DOHH2 (cell line): Measurements from ENCODE around the gene AP1B1.

Source experiments
- H3F3A ChIP-seq: fragments of 200-600 bp; sonication (generic), shearing (Covaris generic); 2 replicates; pipeline ENCODE4 v1.6.0; 2016; ENCODE audit warnings: antibody characterized with exemption, mild to moderate bottlenecking; ENCODE audit not compliant: control insufficient read depth, insufficient read depth
- H3K27ac ChIP-seq: fragments of 200-600 bp; sonication (generic); 2 replicates; pipeline ENCODE4 v1.5.1; 2014; ENCODE audit warnings: low read depth, mild to moderate bottlenecking, low read length, moderate library complexity
- H3K27me3 ChIP-seq: fragments of 200-600 bp; sonication (generic); 2 replicates; pipeline ENCODE4 v1.6.1; 2014; ENCODE audit warnings: mild to moderate bottlenecking, low read length, mixed read lengths; ENCODE audit not compliant: control insufficient read depth
- H3K36me3 ChIP-seq: fragments of 200-600 bp; sonication (generic); 2 replicates; pipeline ENCODE4 v1.6.1; 2014; ENCODE audit warnings: mild to moderate bottlenecking, low read length, moderate library complexity, mixed read lengths; ENCODE audit not compliant: control insufficient read depth
- H3K4me1 ChIP-seq: fragments of 200-600 bp; sonication (generic); 2 replicates; pipeline ENCODE4 v1.6.1; 2014; ENCODE audit warnings: mild to moderate bottlenecking, low read length, mixed read lengths; ENCODE audit not compliant: control insufficient read depth
- H3K4me2 ChIP-seq: fragments of 200-600 bp; sonication (generic); 2 replicates; pipeline ENCODE4 v1.6.0; 2014; ENCODE audit warnings: mild to moderate bottlenecking, low read length, moderate library complexity
- H3K4me3 ChIP-seq: fragments of 200-600 bp; sonication (generic); 2 replicates; pipeline ENCODE4 v1.5.1; 2014; ENCODE audit warnings: mild to moderate bottlenecking, low read length, mixed read lengths
- H3K79me2 ChIP-seq: fragments of 200-600 bp; sonication (generic); 2 replicates; pipeline ENCODE4 v1.6.1; 2014; ENCODE audit warnings: mild to moderate bottlenecking, low read length, mixed read lengths; ENCODE audit not compliant: control insufficient read depth
- H3K9me2 ChIP-seq: fragments of 200-600 bp; sonication (generic); replicated peaks from 2 replicates; pipeline ENCODE4 v1.6.1; 2014; ENCODE audit warnings: mild to moderate bottlenecking, low read length, mixed read lengths; ENCODE audit not compliant: control insufficient read depth
- H3K9me3 ChIP-seq: fragments of 200-600 bp; sonication (generic); 2 replicates; pipeline ENCODE4 v1.6.1; 2014; ENCODE audit warnings: antibody characterized with exemption, low read length, mixed read lengths; ENCODE audit not compliant: control insufficient read depth, insufficient read depth
- H4K20me1 ChIP-seq: fragments of 200-600 bp; sonication (generic); 2 replicates; pipeline ENCODE4 v1.6.0; 2014; ENCODE audit warnings: low read depth, mild to moderate bottlenecking, antibody characterized with exemption, low read length, moderate library complexity; ENCODE audit not compliant: control insufficient read depth, insufficient read depth
- EZH2phosphoT487 ChIP-seq: fragments of 200-600 bp; sonication (generic); IDR thresholded peaks from 2 replicates; pipeline ENCODE4 v1.6.1; 2017; ENCODE audit warnings: borderline replicate concordance, mild to moderate bottlenecking, antibody characterized with exemption, low read length, moderate library complexity, mixed read lengths
- TF ChIP-seq, protein P1 (sequence below): fragments of 200-600 bp; sonication (generic); IDR thresholded peaks from one replicate; pipeline ENCODE4 v1.5.1; 2014; ENCODE audit warnings: antibody characterized with exemption, mild to moderate bottlenecking, low read depth, low read length; ENCODE audit not compliant: poor library complexity, severe bottlenecking

Gene AP1B1

DNA sequence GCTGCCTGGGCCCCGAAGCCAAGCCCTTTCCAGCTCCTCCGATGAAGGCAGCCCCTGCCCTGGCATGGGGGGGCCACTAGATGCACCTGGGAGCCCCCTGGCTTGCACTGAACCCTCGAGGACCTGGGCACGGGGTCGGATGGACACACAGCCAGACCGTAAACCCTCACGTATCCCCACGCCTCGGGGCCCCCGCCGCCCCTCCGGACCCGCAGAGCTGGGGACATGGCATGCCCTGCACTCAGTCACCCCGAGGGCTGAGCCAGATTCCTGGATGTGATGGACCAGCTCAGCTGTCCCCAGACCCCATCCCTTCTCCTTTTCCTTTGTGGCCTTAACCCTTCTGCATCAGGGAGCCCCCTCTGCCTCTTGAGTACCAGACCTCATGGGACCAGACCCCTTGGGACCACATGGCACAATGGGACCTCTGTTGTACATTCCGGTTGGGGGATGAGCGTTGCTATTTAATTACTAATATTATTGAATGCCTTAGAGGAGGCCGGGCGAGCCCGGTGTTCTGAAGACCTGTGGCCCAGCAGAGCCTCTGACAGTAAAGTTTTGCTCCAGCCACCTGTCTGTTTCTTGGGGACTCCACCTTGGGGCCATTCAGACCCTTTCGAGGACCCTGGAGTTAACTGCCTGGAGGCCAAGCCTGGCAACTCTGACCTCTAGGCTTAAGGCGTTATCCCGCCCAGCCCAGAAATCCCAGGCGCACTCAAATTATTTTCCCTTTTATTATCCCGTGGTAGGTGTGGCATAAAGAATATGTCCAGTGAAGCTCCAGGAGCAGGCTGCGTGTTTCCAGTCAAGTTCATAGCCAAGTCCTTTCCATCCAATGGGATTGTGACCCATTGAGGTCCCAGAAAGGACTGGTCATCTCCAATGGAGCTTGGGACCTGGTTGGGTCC lies 75.9 kb downstream of the AP1B1 start:
- H4K20me1 ChIP-seq, result peaks cover 3% of the 10 kb centered on the region; the same call in 1 of the 2 replicates
- H3K9me3 ChIP-seq, result no peaks in the 10 kb centered on the region
- H3K9me2 ChIP-seq, result no peaks in the 10 kb centered on the region
- H3K4me1 ChIP-seq, result 0 out of 2 replicates have a peak, but pooled peaks cover 2% of the 10 kb centered on the region
- H3K27ac ChIP-seq, result no peak overlapping the region
- H3K27me3 ChIP-seq, result peaks cover 16% of the 10 kb centered on the region
- H3K4me2 ChIP-seq, result no peak overlapping the region
- H3K4me3 ChIP-seq, result no peak overlapping the region
- H3F3A ChIP-seq, result 0 out of 2 replicates have a peak, but pooled peaks cover 4% of the 10 kb centered on the region
- no peak for TF ChIP-seq EZH2phosphoT487
- TF ChIP-seq, protein P1, sequence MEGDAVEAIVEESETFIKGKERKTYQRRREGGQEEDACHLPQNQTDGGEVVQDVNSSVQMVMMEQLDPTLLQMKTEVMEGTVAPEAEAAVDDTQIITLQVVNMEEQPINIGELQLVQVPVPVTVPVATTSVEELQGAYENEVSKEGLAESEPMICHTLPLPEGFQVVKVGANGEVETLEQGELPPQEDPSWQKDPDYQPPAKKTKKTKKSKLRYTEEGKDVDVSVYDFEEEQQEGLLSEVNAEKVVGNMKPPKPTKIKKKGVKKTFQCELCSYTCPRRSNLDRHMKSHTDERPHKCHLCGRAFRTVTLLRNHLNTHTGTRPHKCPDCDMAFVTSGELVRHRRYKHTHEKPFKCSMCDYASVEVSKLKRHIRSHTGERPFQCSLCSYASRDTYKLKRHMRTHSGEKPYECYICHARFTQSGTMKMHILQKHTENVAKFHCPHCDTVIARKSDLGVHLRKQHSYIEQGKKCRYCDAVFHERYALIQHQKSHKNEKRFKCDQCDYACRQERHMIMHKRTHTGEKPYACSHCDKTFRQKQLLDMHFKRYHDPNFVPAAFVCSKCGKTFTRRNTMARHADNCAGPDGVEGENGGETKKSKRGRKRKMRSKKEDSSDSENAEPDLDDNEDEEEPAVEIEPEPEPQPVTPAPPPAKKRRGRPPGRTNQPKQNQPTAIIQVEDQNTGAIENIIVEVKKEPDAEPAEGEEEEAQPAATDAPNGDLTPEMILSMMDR, result no peak
- no peaks in the 10 kb centered on the region for H3K36me3 ChIP-seq
- no peaks in the 10 kb centered on the region for H3K79me2 ChIP-seq

DNA sequence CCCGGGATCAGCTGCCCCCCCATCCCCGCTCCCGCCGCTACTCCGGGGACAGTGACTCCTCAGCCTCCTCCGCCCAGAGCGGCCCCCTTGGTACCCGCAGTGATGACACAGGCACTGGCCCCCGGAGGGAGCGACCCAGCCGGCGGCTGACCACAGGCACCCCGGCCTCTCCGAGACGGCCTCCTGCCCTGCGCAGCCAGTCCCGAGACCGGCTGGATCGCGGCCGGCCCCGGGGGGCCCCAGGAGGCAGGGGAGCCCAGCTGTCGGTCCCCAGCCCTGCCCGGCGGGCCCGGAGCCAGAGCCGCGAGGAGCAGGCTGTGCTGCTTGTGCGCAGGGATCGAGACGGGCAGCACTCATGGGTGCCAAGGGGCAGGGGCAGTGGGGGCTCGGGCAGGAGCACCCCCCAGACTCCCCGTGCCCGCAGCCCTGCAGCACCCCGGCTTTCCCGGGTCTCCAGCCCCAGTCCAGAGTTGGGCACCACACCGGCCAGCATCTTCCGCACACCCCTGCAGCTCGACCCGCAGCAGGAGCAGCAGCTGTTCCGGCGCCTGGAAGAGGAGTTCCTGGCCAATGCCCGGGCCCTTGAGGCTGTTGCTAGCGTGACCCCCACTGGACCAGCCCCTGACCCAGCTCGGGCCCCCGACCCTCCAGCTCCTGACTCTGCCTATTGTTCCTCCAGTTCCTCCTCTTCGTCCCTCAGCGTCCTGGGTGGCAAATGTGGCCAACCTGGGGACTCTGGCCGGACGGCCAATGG lies 76.7 kb downstream of the AP1B1 start:
- no peaks in the 10 kb centered on the region for H3K36me3 ChIP-seq
- no peak overlapping the region for H3K4me3 ChIP-seq
- no peak overlapping the region for H3K27ac ChIP-seq
- H4K20me1 ChIP-seq, result peaks cover 3% of the 10 kb centered on the region; the same call in 1 of the 2 replicates
- no peak overlapping the region for H3K4me2 ChIP-seq
- 0 out of 2 replicates have a peak, but pooled peaks cover 4% of the 10 kb centered on the region for H3F3A ChIP-seq
- H3K9me2 ChIP-seq, result no peaks in the 10 kb centered on the region
- no peaks in the 10 kb centered on the region for H3K79me2 ChIP-seq
- peaks cover 4% of the 10 kb centered on the region for H3K4me1 ChIP-seq
- peaks cover 17% of the 10 kb centered on the region for H3K27me3 ChIP-seq
- no peaks in the 10 kb centered on the region for H3K9me3 ChIP-seq
- TF ChIP-seq, protein P1, result no peak
- TF ChIP-seq EZH2phosphoT487, result no peak

DNA sequence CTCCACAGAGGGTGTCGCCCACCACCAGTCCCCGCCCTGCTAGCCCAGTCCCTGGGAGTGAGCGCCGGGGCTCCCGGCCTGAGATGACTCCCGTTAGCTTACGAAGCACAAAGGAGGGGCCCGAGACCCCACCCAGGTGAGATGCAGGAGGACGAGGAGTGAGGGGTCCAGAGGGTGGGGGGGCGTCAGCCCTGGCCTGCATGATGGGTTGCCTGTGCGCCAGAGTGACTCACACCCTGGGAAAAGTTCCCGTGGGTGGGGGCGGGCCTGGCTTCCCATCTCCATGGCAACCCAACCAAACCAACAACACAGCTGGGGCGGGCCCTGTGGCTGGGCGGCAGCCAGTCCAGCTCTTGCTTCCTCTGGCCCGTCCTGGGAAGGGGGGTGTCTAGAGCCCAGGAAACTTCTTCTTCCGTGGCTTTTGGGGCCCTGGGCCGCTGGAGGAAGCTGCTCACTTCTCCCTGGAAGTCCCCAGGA lies 77.5 kb downstream of the AP1B1 start:
- 0 out of 2 replicates have a peak, but pooled peaks cover 4% of the 10 kb centered on the region for H3F3A ChIP-seq
- peaks cover 3% of the 10 kb centered on the region; the same call in 1 of the 2 replicates for H4K20me1 ChIP-seq
- H3K9me3 ChIP-seq, result no peaks in the 10 kb centered on the region
- H3K36me3 ChIP-seq, result no peaks in the 10 kb centered on the region
- H3K4me2 ChIP-seq, result no peak overlapping the region
- no peaks in the 10 kb centered on the region for H3K79me2 ChIP-seq
- no peak overlapping the region for H3K27ac ChIP-seq
- H3K4me1 ChIP-seq, result peaks cover 12% of the 10 kb centered on the region
- H3K4me3 ChIP-seq, result no peak overlapping the region
- TF ChIP-seq EZH2phosphoT487, result no peak
- TF ChIP-seq, protein P1, result no peak
- H3K27me3 ChIP-seq, result peaks cover 19% of the 10 kb centered on the region
- no peaks in the 10 kb centered on the region for H3K9me2 ChIP-seq
